ENCODE results near the gene FZR1. TPM values are rescaled to one million over a fixed set of nuclear protein-coding genes. Genes with fewer than 3 reads are reported as not detected.

FZR1 gene
- total and polyA plus RNA-seq, 9 of the 15 experiments (the other 6 are each of a cell fraction or from before 2014, with no cell fraction given) = 0.18 to 48.0 (median 22.2) TPM

DNA sequence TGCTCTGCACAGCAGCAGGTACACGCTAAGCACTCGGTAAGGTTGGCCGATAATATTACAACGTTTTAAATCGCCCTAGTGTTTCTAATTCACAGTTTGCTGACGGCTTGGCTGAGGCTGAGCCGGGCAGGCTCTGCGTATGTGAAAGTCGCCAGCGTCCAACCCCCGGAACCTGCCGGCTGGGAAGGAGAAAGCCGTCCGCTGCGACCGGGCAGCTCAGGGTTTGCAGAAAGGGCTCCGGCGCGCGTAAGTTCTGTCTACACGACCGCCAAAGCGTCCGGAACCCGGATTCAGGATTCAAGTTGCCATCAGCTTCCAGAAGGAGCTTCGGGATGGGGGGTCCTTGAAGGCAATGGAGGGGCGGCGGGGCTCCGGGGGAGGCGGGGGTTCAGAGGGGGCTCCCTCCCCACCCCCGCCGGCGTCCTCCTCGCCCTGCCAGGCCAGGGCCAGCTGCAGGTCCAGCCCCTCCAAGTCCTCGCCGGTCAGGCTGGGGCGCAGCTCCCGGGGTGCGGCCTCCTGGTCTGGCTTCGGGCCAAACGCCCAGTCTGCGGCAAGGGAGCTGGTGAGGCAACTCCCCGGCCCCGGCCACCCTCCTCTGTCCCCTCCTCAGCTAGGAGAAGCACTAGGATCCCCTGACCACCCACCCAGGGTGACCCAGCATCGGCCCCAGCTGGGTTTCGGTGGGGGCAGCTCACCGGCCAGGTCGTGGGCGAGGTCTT, 23.4 kb upstream of the FZR1 start:
- H4K20me1 ChIP-seq (replicated peaks; ENCODE audit: control insufficient read depth, insufficient read depth, low read length) = peaks cover 8% of the 10 kb centered on the region; the same call in 1 of the 2 replicates
- POLR2A ChIA-PET = interaction anchor here (0.5 to 0.6 kb wide), 3 partner anchors 9 to 142 kb away, joined by 3 to 5 read pairs (median 3); no protein-coding TSS in a partner anchor
- DNase-seq (ENCODE audit: extremely low read depth in 1 of 4, low spot score in 3 of 4) (peak in 3 of 4 experiments; percentile 23 to 36 (median 31)), FAIRE-seq (no peak), ATAC-seq (no peak)
- H3K9me1 ChIP-seq (ENCODE audit: control insufficient read depth, insufficient read depth, low read length) = no peaks in the 10 kb centered on the region
- no TSS peak for BruUV-seq (replicated peaks)
- no peak overlapping the region for H3K9ac ChIP-seq (ENCODE audit: insufficient read depth in 1 of 2, low read depth in 2 of 2, low read length in 2 of 2)
- TF ChIP-seq ZKSCAN1 (IDR thresholded peaks at IDR 0.05; ENCODE audit: low read depth, low read length) = no peak
- TF ChIP-seq, protein P1, sequence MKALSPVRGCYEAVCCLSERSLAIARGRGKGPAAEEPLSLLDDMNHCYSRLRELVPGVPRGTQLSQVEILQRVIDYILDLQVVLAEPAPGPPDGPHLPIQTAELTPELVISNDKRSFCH (CRISPR knock-in tag; IDR thresholded peaks at IDR 0.05) = no peak
- TF ChIP-seq, protein P1 (tag; IDR thresholded peaks at IDR 0.05) = no peak
- peak; percentile 88 for TF ChIP-seq NFIC (IDR thresholded peaks at IDR 0.05)
- 28% methylated on average over 33 of the region's 49 CpGs for WGBS (ENCODE audit: insufficient coverage, low coverage, missing lambda C conversion rate)
- H3K27me3 ChIP-seq (ENCODE audit: control insufficient read depth in 2 of 2, insufficient read depth in 2 of 2, low read length in 2 of 2) = peaks cover 21 to 27% of the 10 kb centered on the region in 2 experiments; a peak in 4 of 5 replicates
- no peak overlapping the region for H3K4me2 ChIP-seq (ENCODE audit: insufficient read depth, low read length)
- H3K4me3 ChIP-seq = no peak overlapping the region
- no peaks in the 10 kb centered on the region for H3K79me2 ChIP-seq (ENCODE audit: control insufficient read depth, insufficient read depth, low read length)
- no peaks in the 10 kb centered on the region for H3K9me3 ChIP-seq (replicated peaks; ENCODE audit: control insufficient read depth, insufficient read depth, low read depth, low read length)
- no peak overlapping the region for H2AFZ ChIP-seq (ENCODE audit: low read depth, low read length)
- in situ Hi-C loops (cut with MboI) = no loop called here
- peaks cover 11 to 45% of the 10 kb centered on the region in 2 experiments for H3K4me1 ChIP-seq (replicated peaks in 1 of 2; ENCODE audit: control insufficient read depth in 2 of 2, insufficient read depth in 2 of 2, low read length in 2 of 2)
- CTCF ChIA-PET (ENCODE audit: low intra/inter-chr PET ratio) = no interaction called here
- no peaks in the 10 kb centered on the region for H3K36me3 ChIP-seq (ENCODE audit: control insufficient read depth, insufficient read depth, low read length)
- intact Hi-C loops (cut with micrococcal nuclease) = no loop called here
- H3K27ac ChIP-seq (ENCODE audit: extremely low read depth, low read depth, low read length) = no peak overlapping the region
